ENCODE data around the gene ZYG11B. TPM values are rescaled to one million over a fixed set of nuclear protein-coding genes. Genes with fewer than 3 reads are reported as not detected.
"Not testable (repeated sequence)": the region's sequence is repeated elsewhere in the genome, so short reads cannot be mapped to it uniquely, and the experiment has no call there.

ZYG11B gene
- total RNA-seq, 1 donor from 2014 or later, result 49.7 TPM

DNA sequence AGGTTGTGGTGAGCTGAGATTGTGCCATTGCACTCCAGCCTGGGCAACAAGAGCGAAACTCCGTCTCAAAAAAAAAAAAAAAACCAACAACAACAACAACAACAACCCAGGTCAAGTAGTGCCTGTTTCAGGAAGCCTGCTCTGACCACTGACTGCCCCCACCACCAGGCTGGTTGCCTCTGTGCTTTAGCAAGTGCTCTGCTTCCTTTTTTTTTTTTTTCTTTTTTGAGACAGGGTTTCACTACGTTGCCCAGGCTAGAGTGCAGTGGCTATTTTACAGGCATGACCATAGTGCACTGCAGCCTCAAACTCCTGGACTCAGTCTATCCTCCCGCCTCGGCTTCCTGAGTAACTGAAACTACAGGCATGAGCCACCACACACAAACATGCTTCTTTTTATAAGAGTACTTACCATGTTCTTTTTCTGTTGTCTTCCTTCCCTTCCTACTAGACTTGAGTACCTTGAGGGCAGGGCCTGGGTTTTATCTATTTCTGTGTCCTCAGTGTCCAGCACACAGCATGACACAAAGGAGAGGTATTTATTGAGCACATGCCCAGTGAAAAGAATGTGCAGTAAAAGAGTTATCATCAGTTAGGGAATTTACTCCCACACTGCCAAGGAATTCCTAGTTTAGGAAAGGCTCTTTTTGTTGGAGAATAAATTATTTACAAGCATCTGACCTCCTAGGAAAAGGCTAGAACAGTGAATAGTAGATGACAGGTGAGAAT is 18.2 kb upstream of the ZYG11B start:
- DNase-seq, result no peak

DNA sequence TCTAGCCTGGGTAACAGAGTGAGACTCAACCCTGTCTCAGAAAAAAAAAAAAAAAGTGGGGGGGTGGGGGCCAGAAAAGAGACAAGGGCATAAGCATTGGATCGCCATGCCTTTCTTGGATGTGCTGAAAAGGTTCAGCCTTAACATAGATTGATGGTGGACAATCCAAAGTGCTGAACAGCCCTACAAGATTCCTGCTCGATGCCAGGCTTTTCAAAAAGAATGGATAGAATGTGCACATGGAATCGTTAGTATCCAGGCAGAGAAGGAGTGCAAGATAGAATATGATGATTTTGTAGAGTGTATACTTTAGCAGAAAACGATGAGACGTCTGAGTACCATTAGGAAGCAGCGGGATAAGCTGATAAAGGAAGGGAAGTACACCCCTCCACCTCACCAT is 17.2 kb upstream of the ZYG11B start:
- no peak for DNase-seq

DNA sequence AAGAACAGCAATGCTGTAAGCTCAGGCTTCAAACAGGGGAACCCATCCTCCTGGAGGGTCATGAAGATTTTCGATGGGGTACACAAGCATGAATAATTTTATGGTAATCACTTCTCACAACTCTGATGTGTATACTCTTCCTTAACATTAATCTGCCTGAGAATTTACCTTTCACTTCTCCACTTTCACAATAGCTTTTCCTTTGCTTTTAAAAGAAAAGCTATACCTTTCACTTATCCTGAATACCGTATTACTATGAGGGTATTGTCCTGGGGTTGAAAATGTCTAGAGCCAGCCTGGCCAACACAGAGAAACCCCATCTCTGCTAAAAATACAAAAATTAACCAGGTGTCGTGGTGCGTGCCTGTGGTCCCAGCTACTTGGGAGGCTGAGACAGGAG is 12.7 kb upstream of the ZYG11B start:
- no peak for DNase-seq

DNA sequence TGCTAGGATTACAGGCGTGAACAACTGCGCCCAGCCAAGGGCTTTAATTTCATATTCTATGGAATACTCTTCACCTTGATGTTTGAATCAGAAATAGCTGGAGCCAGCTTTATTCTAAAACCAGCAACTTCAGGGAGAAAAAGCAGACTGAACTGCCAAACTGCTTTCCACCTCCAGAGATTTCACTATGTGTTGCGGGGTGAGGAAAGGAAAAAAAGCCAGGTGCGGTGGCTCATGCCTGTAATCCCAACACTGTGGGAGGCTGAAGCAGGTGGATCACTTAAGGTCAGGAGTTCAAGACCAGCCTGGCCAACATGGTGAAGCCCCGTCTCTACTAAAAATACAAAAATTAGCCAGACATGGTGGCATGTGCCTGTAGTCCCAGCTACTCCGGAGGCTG is 11.0 kb upstream of the ZYG11B start:
- not testable (repeated sequence) for DNase-seq

DNA sequence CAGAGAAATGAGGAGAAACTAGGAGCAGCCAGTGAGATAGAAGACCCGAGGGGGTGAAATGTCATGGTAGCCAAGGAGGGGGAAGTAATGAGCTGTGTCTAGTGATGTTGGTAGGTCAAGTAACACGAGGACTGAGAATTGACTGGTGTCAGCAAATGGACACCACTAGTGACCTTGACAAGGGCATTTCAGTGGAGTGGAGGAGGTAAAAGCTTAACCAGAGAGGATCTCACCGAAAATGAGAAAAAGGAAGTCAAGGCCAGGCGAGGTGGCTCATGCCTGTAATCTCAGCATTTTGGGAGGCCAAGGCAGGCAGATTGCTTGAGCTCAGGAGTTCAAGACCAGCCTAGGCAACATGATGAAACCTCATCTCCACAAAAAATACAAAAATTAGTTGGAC is 3.0 kb upstream of the ZYG11B start:
- no peak for DNase-seq

DNA sequence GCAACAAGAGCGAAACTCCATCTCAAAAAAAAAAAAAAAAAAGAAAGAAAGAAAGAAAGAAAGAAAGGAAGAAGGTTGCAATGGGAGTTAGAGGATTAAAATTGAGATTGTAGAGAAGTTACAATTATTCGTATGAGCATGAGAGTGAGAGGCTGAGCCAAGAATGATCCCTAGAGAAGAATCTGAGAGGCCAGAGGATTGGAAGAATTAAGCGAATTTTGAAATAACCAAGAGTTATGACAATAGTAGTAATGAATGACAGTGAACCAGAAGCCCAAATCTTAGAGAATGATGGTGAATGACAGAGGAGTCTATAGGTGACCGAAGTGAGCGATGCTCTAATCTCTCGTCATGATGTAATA is 369 bp upstream of the ZYG11B start:
- peak; percentile 9 for DNase-seq

DNA sequence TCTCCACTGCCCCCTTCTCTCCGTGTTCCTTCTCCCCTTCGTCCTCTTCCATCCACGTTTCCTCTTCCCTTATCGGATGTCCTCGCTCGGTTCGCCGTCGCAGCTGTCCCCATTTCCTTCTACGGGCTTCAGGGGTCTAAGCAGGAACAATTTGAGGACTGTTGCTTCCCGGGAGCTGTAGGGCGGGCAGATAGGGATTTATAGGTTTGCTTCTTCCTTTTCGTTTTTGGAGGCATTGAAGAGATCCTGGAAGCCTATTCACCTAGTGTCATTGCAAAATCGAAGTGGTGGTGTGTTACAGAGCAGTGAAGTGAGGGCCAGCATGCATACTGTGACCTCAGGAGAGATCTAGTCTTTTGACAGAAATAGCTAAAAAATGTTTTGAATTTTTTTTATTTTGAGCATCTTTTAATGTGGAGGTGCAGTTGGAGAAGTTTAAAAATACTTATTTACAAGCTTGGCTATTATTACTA is 897 bp downstream of the ZYG11B start:
- peak; percentile 20 for DNase-seq

DNA sequence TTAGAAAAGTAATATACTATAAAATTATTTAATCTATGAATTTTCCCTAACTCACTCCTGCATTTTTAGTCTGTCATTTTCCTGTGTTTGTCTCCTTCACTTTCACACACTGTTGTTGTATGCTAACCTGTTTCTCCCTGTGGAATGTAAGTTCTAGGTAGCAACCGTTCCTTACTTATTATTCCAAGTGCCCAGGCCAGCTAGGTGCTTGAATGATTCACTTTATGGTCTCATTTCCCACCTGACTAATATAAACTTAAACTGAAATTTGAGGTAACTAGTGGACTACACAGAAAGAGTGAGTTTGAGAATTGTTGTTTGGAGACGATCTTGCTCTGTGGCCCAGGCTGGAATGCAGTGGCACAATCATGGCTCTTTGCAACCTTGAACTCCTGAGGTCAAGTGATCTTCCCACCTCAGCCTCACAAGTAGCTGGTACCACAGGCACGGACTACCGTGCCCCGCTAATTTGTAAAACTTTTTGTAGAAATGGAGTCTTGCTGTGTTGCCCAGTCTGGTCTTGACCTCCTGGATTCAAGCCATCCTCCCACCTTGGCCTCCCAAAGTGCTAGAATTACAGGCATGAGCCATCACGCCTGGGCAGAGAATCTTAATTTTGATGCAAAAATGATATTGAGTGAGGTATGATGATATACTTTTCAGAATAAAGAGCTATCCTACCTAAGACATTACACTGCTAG is 1.9 kb downstream of the ZYG11B start:
- DNase-seq, result no peak

DNA sequence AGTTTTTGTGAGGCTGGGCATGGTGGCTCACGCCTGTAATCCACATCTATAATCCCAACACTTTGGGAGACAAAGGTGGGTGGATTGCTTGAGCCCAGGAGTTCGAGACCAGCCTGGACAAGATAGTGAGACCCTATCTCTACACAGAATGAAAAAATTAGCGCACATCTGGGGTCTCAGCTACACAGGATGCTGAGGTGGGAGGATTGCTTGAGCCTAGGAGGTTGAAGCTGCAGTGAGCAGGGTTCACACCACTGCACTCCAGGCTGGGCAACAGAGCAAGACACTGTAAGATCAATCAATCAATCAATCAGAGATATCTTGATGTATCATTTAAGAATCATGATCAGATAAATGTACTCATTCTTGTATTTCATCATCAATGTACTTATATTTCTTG is 7.1 kb downstream of the ZYG11B start:
- no peak for DNase-seq

DNA sequence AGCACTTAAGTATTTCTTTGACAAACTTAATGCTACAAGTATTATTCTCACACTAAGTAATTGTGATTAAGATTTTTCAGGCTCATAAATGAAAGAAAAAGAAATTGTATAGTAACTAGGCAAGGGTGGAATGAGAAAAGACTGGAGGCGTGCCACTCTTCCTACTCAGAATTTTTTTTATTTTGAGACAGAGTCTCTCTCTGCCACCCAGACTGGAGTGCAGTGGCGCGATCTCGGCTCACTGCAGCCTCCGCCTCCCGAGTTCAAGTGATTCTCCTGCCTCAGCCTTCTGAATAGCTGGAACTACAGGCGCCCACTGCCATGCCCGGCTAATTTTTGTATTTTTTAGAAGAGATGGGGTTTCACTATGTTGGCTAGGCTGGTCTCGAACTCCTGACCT is 9.1 kb downstream of the ZYG11B start:
- not testable (repeated sequence) for DNase-seq

DNA sequence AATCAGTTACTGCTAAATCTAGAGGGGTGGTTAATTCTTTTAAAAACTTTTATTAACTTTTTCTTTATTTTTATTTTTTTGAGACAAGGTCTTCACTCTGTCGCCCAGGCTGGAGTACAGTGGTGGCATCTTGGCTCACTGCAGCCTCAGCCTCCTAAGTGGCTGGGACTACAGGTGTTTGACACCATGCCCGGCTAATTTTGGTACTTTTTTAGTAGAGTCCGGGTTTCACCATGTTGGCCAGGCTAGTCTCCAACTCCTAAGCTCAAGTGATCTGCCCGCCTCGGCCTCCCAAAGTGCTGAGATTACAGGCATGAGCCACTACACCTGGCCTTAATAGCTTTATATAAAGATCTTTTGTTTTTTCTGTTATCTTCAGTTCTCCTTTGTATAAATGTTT is 11.9 kb downstream of the ZYG11B start:
- DNase-seq, result no peak

DNA sequence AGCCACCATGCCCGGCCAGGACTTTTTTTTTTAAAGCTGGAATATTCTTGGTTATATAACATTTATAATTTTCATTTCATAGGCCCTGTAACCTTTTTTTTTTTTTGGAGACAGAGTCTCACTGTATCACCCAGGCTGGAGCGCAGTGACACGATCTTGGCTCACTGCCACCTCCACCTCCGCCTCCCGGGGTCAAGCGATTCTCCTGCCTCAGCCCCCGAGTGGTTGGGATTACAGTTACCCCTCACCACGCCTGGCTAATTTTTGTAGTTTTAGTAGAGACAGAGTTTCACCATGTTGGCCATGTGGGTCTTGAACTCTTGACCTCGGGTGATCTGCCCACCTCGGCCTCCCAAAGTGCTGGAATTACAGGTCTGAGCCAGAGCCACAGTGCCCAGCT is 12.6 kb downstream of the ZYG11B start:
- DNase-seq, result no peak

DNA sequence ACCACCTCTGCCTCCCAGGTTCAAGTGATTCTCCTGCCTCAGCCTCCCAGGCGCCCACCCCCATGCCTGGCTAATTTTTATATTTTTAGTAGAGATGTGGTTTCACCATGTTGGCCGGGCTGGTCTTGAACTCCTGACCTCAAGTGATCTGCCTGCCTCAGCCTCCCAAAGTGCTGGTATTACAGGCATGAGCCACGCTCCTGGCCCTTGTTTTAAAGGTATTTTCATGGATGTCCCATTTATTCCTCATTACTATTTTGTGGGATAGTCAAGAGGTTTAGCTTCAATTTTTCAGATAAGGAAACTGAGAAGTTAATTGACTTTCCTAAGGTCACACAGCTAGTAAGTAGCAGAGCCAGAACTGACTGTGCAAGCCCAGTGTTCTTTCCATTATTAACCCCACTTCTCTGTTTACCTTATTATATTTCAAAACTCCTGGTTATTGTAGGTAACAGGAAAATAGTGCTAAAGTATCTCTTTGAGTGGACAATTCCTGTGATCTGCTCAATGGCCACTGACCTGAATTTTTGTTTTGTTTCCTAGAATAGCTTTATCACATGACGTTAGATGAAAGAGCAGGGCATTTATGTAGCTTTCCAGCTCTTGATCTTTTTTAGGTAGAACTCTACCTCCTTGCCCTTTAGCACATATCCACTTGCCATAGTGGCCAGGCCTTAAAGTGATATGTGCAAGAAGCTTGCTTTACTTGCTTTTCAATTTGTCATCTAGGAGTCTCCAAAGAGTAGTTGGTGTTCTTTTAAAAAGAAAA is 13.6 kb downstream of the ZYG11B start:
- no peak for DNase-seq

DNA sequence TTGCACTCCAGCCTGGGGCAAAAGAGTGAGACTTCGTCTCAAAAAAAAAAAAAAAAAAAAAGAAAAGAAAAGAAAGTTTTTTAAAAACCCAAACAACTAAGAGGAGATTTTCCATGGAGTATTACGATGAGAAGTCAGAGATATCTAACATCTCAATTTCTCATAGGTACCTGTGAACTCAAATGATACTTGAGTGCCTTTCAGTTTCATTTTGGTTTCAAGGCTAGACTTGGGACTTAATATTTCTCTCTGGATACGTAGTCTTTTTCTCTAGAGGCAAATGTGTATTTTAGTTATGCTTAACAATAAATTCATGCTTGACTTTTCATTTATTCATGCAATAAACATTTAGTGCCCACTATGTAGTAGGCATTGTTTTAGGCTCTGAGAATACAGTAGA is 15.0 kb downstream of the ZYG11B start:
- no peak for DNase-seq

DNA sequence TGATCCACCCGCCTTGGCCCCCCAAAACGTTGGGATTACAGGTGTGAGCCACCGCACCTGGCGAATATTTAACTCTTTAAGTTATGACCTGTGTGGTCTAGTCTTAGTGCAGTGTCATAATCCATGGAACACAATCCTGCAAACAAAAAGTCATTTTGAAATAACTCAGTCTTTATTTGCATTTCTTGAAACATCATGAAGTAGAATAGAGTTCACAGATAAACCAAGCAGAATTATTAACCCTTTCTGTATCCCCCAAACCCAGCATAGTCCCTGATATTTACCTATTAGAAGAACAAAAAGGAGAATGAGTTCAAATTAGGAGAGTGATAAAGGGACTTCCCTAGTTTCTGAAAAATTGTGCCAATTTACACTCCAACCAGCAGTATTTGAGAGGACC is 19.9 kb downstream of the ZYG11B start:
- DNase-seq, result no peak

DNA sequence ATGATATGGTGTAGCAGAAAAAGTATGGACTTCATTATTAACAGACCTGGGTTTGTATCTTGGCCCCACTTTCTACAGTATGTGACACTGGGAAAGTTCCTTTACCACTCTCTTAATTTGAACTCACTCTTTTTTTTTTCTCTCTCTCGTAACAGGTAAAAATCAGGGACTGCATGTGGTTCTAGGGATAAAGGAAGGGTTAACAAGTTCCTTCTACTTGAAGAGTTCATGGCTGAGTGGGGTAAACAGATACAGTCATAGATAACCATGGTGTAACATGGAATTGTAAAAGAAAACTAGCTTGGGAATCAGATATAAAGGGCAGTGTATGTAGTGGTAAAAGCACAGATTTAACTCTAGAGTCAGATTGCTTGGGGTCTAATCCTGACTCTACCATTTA is 21.2 kb downstream of the ZYG11B start:
- no peak for DNase-seq

DNA sequence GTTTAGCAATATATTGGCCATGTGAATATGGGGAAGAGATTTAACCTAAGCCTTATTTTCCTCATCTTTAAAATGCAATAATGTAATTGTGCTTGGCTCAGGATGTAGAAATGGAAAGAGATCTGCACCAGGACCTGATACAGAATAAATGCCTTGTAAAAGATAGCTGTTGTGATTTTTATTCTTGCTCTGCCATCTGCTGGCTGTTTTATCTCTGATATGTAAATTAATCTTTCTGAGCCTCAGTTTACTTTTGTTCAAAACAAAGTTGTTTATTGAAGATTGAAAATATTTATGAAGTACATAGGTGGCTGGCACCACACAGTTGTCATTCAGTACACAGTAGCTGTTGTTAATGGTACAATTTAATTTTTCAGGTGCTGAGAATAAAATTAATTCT is 21.9 kb downstream of the ZYG11B start:
- peak; percentile 17 for DNase-seq

DNA sequence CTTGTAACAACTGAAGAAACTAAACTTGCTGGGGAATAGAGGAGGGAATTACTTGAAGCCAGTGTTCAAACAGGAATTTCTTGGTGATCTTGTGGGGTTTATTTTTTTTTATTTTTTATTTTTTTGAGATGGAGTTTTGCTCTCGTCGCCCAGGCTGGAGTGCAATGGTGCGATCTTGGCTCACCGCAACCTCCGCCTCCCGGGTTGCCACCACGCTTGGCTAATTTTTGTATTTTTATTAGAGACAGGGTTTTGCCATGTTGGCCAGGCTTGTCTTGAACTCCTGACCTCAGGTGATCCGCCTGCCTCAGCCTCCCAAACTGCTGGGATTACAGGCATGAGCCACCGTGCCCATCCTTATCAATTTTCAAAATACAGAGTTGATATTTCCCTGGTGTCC is 23.2 kb downstream of the ZYG11B start:
- DNase-seq, result not testable (repeated sequence)

DNA sequence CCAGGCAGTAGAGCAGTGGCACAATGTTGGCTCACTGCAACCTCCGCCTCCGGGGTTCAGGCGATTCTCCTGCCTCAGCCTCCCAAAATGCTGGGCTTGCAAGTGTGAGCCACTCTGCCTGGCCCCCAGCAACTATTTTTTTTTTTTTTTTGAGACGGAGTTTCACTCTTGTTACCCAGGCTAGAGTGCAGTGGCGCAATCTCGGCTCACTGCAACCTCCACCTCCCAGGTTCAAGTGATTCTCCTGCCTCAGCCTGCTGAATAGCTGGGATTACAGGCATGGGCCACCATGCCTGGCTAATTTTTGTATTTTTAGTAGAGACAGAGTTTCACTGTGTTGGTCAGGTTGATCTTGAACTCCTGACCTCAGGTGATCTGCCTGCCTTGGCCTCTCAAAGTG is 23.9 kb downstream of the ZYG11B start:
- not testable (repeated sequence) for DNase-seq

DNA sequence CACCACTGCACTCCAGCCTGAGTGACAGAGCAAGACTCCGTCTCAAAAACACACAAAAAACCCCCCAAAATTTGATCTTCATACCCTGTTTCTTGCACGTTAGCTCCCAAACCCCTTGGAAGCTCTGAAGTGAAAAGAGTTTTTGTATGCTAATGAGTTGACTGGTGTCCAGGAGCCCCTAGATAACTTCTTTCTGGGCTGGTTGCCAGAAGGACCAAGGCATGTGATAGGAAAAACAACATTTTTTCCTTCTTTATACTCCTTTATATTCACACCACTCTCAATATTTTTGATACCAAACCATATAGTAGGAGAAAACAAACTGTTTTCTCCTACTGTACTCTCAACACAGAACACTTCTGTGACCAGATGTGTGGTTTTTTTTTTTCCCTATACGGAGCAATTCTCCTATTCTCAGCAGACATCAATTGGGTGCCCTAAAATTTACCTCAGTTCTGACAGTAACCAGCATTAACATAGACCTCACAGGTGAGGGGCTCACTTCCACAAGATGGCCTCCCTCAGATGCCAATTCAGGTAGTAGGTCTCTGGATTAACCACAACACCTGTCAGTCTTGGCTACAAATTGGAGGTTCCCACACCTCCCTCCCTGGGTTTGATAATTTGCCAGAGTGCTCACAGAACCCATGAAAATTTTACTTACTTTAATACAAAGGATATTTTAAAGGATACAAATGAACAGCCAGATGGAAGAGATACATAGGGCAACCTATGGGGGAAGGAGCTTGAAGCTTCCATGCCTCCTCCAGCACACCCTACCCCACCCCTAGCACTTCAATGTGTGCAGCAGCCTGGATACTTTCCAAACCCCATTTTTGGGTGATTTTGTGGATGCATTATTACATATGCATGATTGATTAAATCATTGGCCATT is 25.6 kb downstream of the ZYG11B start:
- DNase-seq, result peak; percentile 81

DNA sequence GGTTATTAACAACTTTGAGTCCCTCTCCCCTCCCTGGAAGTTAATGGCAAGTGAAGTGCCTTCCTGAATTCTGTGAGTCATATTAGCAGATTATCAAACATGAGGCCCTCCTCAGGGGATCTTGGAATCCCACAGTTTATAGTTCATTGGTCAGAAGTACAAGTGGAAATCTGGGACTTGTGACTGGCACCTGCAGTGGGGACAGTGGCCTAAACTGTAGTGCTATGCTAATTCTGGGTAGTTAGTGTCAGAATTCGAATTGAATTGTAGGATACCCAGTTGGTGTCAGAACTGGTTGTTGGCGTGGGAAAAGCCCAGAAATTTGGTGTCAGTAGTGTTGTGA is 26.2 kb downstream of the ZYG11B start:
- DNase-seq, result peak; percentile 34

DNA sequence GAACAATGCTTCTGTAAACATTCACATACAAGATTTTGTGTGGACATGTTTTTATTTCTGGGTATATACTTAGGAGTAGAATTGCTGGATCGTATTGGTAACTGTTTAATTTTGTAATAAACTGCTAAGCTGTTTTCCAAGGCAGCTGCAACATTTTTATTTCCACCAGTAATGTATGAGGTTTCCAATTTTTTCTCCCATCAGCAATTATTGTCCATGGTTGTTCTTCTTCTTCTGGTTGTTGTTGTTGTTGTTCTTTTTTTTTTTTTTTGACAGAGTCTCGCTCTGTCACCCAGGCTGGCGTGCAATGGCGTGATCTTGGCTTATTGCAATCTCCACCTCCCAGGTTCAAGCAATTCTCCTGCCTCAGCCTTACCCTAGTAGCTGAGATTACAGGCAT is 26.9 kb downstream of the ZYG11B start:
- DNase-seq, result no peak

DNA sequence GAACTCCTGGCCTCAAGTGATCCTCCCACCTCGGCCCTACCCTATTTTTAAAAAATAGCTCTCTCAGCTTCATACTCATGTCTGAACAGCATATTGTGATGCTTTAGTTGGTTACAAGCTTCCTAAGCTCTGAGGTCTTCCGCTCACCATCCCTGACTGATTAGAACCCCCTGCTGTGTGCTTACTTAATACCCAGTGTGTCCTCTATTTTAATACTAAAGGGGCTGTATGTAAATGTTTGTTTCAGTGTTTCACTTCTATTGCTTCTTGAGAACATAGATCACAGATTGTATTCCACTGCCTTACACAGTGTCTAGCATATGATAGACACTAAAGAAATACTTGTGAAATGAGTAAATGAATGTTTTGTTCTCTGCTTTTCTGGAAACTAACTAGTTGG is 29.8 kb downstream of the ZYG11B start:
- DNase-seq, result no peak

Measured in dermis blood vessel endothelial cell (primary cell).